Stimulated activated CD4-positive, alpha-beta T cell treated with anti-CD3 and anti-CD28 coated beads, Interleukin-2, amount 100 ng/mL, for 24 hours (primary cell): Measurements from ENCODE around the gene EMP3.
"Not testable (repeated sequence)": the region's sequence is repeated elsewhere in the genome, so short reads cannot be mapped to it uniquely, and the experiment has no call there.

Experiments
- DNase-seq, 2 donors: peaks; one replicate each; pipeline ENCODE4 v3.0.0-alpha.2; 2020

EMP3 gene, protein sequence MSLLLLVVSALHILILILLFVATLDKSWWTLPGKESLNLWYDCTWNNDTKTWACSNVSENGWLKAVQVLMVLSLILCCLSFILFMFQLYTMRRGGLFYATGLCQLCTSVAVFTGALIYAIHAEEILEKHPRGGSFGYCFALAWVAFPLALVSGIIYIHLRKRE

DNA sequence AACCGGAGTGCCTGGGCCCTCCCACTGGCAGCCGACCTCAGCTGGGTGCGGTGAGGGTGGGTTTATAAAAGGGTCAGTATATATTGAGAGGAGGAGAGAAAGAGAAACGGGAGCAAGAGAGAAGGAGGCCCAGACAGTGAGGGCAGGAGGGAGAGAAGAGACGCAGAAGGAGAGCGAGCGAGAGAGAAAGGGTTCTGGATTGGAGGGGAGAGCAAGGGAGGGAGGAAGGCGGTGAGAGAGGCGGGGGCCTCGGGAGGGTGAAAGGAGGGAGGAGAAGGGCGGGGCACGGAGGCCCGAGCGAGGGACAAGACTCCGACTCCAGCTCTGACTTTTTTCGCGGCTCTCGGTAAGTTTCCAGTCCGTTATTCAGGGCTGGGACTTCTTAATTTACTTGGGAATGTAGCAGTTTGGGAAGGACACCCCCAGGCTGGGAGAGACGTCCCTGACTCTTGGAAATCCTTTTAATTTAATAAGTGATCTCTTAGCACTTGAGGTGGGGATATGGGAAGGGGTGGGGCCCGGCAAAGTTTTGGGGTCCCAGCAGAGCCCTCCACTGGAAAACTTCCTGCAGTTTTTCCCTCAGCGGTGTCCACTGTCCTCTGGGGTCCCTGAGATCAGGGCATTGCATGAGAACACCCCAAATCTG, at the start of gene EMP3:
TSS of gene EMP3 (plus strand) at position 288 of the 646 bp plus-strand sequence. CDS start 1,293 bp downstream, outside the sequence.
- peak; percentile 84 for DNase-seq

DNA sequence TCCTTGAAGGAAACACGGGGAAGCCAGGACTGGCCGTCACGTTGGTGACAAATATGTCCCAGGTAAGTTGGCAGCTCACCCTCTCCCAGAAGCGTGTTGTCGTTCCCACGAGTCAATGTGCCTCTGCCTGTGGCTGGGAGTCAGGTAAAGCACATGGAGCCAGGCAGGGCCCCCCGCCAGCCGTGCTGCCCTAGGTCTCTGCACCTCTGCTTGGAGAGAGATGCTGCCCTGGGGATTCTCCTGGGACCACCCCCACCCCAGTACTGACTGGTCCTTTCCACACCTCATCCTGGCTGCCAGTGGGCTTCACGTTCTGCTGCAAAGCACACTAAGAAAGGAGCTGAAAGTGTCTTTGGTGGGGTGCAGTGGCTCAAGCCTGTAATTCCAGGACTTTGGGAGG, 45.6 kb upstream of the EMP3 start:
- DNase-seq, result no peak

DNA sequence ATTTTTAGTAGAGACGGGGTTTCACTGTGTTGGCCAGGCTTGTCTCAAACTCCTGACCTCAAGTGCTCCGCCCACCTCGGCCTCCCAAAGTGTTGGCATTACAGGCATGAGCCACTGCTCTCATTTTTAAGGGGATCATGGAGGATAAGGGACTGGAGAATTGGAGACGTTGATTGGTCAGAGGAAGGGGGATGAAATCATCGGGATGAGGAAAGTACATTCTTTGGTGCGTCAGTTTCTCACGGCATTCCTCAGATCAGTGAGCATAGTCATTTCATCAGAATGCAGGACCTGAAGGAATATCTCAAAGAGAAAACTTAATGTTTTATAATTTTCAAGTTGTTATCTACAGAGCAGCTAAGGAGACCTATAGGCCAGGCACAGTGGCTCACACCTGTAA, 41.4 kb upstream of the EMP3 start:
- DNase-seq, result no peak

DNA sequence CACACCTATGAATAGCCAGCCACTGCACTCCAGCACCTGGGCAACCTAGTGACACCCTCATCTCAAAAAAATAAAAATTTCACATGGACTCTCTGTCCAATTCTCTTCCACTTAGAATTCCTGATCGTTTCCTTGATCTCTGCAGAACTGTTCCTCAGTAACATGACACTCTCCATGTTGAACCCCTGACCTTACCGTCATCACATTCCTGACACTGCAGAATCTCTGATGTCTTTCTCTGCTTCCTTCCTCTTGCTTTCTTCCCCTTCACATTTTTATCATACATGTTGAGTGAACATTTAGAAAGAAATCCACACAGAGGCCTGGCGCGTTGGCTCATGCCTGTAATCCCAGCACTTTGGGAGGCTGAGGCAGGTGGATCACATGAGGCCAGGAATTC, 40.5 kb upstream of the EMP3 start:
- no peak for DNase-seq

DNA sequence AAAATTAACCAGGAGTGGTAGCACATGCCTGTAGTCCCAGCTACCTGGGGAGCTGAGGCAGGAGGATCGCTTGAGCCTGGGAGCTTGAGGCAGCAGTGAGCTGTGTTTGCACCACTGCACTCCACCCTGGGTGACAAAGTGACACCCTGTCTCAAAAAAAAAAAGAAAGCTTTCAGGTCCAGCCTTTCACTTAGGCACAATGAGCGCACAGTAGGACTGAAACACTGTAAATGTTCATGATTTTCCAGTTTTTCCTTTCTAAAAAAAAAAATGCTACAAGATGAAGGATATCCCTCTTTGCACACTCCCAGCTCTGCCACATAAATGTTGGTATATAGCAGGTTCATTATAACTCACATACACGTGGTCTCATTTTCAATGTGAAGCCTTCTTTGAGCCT, 37.6 kb upstream of the EMP3 start:
- no peak for DNase-seq

DNA sequence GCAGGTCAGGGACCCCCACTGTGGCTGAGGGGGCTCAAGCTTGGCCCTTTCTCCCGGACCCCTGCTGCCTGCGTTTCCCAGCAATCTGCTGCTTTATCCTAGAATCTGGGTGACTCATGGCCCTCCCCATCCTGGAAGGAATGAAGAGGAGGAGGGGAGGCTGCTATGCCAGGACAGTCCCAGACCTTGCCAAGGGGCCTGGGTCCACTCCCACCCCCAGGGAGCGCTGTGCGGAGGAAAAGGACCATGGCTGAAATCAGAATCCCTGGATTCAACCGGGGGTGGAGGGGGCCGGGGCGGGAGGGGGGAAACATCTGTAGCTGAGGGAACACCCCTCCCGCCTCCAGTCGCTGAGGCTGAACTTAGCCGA, 35.0 kb upstream of the EMP3 start:
- DNase-seq, result no peak

DNA sequence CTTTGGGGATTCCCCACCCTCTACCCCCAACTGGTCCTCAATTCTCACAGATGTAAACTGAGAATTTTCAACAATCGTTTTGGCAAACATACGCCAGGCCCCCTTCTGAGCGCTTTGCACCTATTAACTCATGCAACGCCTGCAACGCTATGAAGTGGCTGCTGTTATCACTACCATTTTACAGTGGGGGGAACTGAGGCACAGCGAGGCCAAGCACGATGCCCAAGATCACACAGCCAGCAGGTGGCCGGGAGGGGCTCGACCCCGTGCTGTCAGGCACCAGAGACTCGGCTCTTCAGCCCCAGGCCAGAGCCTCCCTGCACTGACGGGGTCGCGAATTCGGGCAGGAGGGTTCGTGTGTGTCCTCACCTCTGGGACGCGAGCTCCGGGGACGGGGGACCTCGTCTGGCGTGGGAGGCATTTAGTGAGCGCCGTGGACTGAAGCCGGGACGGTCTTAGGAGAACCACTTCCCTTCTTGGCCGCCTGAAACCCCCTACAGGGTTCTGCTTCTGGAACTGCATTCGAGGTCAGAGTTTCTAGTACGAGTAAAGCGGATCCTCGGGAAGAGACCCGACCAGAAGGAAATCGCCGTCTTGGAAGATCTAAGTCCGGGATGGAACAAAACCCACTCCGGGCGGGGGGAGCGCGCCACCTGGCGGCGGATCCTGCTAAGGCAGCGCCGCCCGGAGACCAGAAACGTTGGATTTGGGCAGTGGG, 34.4 kb upstream of the EMP3 start:
- peak; percentile 75 to 77 for DNase-seq

DNA sequence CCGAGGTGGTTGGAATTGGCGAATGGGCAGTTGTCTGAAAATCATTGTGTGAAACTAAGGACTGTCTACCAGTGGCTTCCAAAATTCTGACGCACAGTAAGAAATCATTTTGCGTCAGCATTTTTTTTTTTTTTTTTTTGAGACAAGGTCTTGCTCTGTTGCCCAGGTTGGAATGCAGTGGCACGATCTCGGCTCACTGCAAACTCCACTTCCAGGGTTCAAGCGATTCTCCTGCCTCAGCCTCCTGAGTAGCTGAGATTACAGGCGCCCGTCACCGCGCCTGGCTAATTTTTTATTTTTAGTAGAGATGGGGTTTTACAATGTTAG, 33.9 kb upstream of the EMP3 start:
- not testable (repeated sequence) for DNase-seq

DNA sequence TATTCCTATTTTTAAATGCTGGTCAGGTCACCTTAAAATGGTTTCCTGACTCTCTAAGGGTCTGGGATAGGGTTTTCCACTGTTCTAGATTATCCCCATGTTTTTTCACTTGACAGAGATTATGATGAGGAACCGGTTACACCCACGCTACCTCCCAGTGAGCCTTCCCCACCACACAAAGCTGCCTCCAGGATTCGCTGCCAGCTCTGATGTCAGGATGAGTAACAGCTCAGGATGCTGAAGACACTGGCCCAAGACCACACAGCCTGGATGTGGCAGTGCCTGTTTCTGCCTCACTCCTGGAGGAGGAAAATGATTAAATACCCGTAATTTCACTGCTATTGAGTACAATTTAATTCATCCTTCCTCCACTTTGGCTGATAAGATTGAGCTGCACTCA, 32.6 kb upstream of the EMP3 start:
- no peak for DNase-seq

DNA sequence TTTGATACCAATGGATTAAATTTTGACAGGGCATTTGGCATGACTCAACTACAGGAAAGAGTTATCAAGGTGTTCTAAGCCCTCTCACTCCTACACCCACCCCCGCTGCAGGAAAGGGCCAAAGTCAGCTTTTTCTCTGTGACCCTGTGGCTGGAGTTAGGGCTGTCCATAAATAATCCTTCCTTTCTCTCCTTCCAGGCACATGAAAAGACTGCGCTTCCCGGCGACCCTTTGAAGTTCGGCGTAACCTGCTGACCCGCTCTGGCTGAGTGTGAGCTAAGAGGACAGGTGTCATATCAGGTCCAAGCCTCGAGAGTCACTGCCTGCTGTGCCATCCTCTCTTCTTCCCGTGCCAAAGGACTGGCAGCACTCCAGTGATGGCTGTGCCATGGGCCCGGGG, 29.9 kb upstream of the EMP3 start:
- DNase-seq, result no peak

DNA sequence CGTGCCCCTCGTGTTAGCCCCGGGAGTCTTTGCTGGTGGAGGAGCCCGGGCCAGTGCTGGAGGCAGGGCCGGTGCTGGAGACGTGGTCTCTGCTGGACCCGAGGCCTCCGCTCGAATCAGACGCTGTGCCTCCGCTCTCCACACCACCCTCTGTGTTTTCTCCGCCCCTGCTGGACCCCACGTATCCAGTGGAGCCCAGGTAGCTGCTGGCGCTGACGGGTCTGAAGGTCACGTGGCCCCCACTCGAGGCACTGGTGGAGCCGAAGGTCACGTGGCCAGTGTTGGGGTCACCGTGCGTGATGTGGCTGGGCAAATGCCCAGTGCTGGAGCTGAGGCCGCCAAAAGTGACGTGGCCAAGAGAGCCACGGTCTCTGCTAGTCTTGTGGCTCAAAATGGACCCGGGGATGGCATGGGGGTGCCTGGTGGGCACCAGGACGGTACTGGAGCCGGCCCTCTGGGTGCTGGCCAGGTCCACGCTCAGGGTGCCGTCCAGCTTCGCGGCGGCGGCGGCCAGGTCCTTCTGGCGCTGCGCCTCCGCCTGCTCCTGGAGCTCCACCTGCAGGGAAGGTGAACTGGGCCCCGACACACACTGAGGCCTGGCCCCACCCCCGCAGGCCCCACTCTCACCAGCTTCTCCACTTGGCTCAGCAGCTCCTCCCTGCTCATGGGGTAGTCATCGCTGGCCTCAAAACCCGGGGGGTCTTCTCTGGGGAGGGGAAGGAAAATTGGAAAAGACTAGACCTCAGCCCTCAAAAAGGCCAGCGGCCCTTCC, 28.2 kb upstream of the EMP3 start:
- no peak for DNase-seq

DNA sequence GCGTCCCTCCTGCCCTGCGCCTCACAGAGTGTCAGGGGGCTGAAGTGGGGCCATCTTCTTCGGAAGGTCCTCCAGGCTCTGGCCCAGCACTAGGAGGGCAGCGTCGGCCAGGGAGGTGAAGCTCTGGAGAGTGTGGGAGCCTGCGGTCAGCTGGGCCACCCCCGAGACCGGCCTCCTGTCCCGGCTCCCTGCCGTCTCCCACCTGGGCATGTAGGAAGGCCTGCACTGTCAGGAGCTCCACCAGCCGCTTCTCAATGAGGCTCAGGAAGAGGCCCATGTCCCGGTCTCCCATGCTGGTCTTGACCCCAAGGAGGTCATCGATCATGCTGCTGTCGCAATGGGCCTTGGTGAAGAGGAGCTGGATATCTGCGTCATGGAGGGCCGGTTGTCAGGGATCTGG, 27.4 kb upstream of the EMP3 start:
- no peak for DNase-seq

DNA sequence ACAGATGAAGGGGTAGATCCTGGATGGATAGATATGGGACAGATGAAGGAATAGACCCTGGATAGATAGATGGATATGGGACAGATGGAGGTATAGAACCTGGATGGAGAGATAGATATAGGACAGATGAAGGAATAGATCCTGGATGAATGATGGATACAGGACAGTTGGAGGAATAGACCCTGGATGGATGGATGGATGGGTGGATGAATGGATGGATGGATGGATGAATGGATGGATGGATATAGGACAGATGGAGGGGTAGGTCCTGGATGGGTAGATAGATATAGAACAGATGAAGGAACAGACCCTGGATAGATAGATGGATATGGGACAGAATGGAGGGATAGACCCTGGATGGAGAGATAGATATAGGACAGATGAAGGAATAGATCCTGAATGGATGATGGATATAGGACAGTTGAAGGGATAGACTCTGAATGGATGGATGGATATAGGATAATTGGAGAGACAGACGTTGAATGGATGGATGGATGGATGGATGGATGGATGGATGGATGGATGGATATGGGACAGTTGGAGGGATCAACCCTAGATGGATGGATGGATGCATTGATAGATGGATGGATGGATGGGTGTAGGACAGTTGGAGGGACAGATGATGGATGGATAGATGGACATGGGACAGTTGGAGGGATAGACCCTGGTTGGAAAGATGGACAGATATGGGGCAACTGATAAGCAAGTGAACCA, 23.3 kb upstream of the EMP3 start:
- DNase-seq, result no peak

DNA sequence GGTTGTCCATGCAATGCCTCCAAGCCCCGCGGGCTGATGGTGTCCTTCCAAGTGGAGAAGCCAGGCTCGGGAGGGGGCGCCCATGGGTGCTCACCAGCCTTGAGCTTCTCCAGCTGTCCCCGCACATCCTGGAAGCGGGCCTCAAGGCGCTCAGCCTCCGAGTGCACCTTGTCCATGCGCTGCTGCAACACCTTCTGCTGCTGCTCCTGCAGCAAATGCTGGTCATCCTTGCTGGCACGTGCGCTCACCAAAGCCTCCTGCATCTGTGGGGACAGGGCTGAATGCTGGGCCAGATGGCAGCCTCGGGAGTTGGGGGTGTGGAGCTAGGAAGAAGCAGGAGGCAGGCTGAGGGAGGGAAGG, 22.8 kb upstream of the EMP3 start:
- no peak for DNase-seq

DNA sequence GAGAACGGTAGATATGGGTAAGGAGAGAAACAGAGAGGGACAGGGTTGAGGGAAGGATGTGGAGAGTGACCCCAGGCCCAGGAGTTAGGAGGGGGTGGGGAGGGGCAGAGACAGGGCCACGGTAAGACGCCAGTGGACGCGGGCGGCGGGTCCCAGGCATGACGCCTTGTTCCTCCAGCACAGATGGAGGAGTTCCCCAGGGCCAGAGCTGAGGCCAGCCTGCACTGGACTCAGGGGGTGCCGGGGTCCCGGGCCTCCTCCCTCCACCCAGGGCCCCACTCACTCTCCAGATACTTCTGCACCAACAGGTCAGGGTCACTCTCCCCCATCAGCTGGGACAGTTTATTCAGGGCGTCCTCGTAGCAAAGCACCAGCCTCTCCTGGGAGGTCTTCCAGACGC, 22.0 kb upstream of the EMP3 start:
- no peak for DNase-seq

DNA sequence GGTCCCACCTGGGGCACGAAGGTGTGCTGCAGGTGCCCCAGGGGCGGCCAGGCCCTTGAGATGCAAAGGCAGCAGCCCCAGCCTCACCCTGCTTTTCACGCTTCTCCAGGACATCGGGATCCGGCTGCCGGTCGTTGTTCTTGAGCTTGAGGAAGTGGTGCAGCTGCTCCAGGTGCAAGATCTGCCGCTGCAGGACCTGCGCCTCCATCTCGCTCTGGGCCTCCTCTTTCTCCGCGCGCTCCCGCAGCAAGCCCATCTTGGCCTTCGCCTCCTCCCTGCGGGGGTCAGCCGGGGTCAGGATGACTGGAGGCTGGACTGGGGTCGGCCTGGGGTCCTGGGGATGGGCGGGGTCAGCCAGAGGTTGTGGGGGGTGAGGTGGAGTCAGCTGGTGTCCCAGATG, 21.5 kb upstream of the EMP3 start:
- no peak for DNase-seq

DNA sequence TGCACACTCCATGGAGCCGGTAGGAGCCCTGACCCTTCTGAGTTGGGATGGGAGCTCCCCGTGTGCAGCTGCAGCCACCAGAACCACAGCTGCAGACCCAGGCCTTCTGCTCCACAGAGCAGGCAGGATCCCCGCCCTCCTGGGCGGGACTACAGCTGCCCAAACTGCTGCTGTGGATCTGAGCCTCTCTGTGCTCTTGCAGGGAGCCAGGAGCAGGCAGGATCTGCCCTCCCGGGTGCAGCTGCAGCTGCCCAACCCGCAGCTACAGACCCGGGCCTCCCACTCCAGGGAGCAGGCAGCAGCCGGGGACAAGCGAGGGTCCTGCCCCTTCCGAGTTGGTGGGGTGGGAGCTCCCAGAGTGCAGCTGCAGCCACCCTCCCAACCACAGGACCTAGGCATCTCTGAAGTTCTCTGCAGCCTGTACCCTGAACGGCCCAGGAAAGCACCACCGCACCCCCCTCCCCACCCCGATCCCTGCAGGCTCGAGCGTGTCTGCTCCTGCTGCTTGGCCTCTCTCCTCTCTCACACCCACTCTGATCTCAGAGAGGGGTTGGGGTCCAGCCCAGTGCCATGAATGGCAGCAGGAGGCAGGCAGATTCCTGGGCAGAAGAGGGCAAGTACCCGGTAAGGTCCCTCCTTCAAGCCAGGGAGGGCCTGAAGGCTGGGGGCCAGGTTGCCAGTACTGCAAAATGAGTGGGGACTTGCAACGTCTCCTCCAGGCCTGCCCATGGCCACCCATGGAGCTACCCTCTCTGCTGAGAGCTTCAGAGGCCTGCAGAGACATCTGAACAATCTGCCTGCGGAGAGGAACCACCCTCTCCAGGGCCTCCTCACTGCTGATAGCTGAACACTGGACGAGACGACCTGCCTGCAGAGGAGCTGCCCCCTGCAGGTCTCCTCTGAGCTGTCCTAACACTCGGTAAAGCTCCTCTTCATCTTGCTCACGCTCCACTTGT, 16.4 kb upstream of the EMP3 start:
- DNase-seq, result no peak

DNA sequence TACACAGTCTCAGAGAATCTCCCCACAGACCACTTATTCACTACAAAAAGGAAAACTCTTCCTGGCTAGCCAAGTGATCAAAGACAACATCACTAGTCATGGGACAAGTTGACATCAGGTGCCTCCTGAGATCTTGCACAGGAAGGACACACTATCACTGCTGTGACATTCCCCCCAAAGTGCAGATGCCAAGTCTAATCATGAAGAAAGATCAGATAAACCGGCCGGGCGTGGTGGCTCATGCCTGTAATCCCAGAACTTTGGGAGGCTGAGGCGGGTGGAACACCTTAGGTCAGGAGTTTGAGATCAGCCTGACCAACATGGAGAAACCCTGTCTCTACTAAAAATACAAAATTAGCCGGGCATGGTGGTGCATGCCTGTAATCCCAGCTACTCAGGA, 15.6 kb upstream of the EMP3 start:
- not testable (repeated sequence) for DNase-seq

DNA sequence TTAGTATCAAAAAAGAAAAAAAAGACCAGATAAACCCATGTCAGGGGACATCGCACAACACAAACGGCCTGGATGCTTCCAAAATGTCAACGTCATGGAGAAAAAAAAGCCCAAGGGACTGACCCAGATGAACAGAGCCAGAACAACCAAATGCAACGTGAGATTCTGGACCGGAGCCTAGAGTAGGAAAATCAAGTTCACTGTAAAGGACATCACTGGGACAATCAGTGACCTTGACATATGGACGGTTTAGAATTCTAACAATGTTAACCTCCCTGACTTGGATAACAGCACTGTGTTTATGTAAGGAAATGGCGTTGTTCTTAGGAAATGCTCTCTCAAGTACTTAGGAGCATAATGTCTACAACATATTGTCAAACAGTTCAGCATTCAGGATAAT, 15.1 kb upstream of the EMP3 start:
- DNase-seq, result no peak

DNA sequence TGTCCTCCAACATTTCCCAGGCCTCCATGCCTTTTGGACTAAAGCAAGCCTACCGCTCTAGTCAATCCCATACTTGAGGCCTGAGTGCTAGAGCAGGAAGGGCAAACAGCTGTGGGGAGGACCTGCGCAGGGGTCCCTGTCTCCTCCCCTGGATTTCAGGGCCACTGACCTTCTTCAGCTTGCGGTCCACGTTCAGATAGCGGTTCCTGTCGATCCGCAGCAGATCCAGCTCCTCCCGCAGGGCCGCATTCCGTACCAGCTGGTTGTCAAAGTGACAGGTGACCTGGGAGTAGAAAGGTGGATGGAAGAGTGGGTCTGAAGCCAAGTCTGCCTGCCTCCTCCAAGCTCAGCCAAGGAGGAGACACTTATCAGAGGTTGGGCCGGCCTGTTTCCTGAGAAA, 14.0 kb upstream of the EMP3 start:
- DNase-seq, result no peak

DNA sequence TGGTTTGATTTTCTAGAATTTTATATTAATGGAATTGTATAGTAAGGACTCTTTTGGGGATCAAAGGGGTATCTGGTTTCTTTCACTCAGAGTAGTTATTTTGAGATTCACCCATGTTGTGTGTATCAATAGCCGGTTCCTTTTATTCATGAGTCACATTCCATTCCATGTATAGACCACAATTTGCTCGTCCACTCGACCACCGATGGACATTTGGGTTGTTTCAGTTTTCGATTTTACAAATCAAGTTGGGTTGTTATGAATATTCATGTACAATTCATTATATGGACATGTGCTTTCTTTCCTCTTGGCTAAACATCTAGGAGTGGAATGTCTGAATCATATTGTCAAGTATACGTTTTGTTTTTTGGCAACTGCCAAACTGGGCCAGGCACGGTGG, 9.6 kb upstream of the EMP3 start:
- no peak for DNase-seq

DNA sequence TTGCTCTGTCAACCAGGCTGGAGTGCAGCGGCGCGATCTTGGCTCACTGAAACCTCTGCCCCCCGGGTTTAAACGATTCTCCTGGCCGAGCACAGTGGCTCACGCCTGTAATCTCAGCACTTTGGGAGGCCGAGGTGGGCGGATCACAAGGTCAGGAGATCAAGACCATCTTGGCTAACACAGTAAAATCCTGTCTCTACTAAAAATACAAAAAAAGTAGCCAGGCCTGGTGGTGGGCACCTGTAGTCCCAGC, 7.7 kb upstream of the EMP3 start:
- not testable (repeated sequence) for DNase-seq
